ENCODE data around the gene PATE1.

Gene PATE1

GRCh38 chr11:125797641-125798040 lies 51.6 kb downstream of the PATE1 start:
- no peak for DNase-seq

Data from suppressor macrophage (primary cell).